K562 (cell line): Measurements from ENCODE around the gene PSME1. TPM values are rescaled to one million over a fixed set of nuclear protein-coding genes. Genes with fewer than 3 reads are reported as not detected.
A peak's percentile ranks its signal among the peaks of the same experiment; 100 is the strongest.

Source experiments
- ATAC-seq: fragments of 200-7000 bp; cut with Tn5 transposase; 3 replicates; pipeline ENCODE4 v1.9.1; 2020; ENCODE audit warnings: moderate library complexity
- BruUV-seq: library from RNA; stranded (reverse); fragments of 400-500 nt; replicated peaks from 2 replicates; lab custom pipeline; 2021; lab: Mats Ljungman, UMichigan
- CTCF ChIA-PET: fragments of 300-600 bp; formaldehyde crosslinking; extraction: SDS; loops from one replicate; lab custom pipeline; 2021; ENCODE audit warnings: low intra/inter-chr PET ratio; lab: Yijun Ruan, JAX
- POLR2A ChIA-PET: fragments of 300-600, 350-650 bp; sonication (Branson Sonifier 250); formaldehyde crosslinking; extraction: SDS; loops from one replicate; lab custom pipeline; 2021; ENCODE audit warnings: antibody characterized with exemption, inconsistent platforms; lab: Yijun Ruan, JAX
- DNase-seq, 4 experiments: peaks; one replicate each; pipeline versions ENCODE4 v3.0.0 to v3.0.0-alpha.2; 2011 to 2018; ENCODE audit warnings: low spot score in 3 of 4, mixed read lengths in 3 of 4; ENCODE audit errors: extremely low read depth in 1 of 4
- FAIRE-seq: peaks from 2 replicates; lab custom pipeline; 2011; peaks lifted over from hg19 to GRCh38; lab: Jason Lieb, UNC
- H2AFZ ChIP-seq: 2 replicates; pipeline ENCODE4 v1.6.0; 2011; ENCODE audit warnings: low read depth, low read length, control low read depth, inconsistent platforms
- H3K27ac ChIP-seq: fragments of 200-600 bp; 3 replicates; pipeline ENCODE4 v1.8.0; 2011; ENCODE audit warnings: low read depth, mild to moderate bottlenecking, control low read depth, inconsistent platforms, low read length, moderate library complexity, mixed read lengths; ENCODE audit errors: extremely low read depth
- H3K27me3 ChIP-seq, 2 experiments: fragments of 300-600 bp in 1 of 2; 2 replicates in 1 of 2; 3 replicates in 1 of 2; pipeline versions ENCODE4 v1.6.0 to v1.8.0; 2011; ENCODE audit warnings: inconsistent platforms in 2 of 2, low read length in 2 of 2, mild to moderate bottlenecking in 1 of 2, mixed read lengths in 1 of 2, moderate library complexity in 1 of 2; ENCODE audit not compliant: control insufficient read depth in 2 of 2, insufficient read depth in 2 of 2
- H3K36me3 ChIP-seq: fragments of 300-600 bp; 3 replicates; pipeline ENCODE4 v1.8.0; 2011; ENCODE audit warnings: mild to moderate bottlenecking, low read length, inconsistent platforms; ENCODE audit not compliant: control insufficient read depth, insufficient read depth
- H3K4me1 ChIP-seq, 2 experiments: fragments of 200-600 bp in 1 of 2; replicated peaks in 1 of 2; 2 replicates in 1 of 2; 3 replicates in 1 of 2; pipeline versions ENCODE4 v1.5.1 to v1.8.0; 2011; ENCODE audit warnings: inconsistent platforms in 2 of 2, low read length in 2 of 2, mild to moderate bottlenecking in 1 of 2, mixed read lengths in 1 of 2, moderate library complexity in 1 of 2; ENCODE audit not compliant: control insufficient read depth in 2 of 2, insufficient read depth in 2 of 2
- H3K4me2 ChIP-seq: 2 replicates; pipeline ENCODE4 v1.6.1; 2011; ENCODE audit warnings: low read length, control low read depth, inconsistent platforms, mixed read lengths; ENCODE audit not compliant: insufficient read depth
- H3K4me3 ChIP-seq: fragments of 200-600 bp; sonication (generic), shearing (Covaris generic); 2 replicates; pipeline ENCODE4 v1.5.1; 2016; ENCODE audit warnings: control low read depth, inconsistent platforms
- H3K79me2 ChIP-seq: fragments of 200-600 bp; 3 replicates; pipeline ENCODE4 v1.8.0; 2011; ENCODE audit warnings: low read length, inconsistent platforms; ENCODE audit not compliant: control insufficient read depth, insufficient read depth
- H3K9ac ChIP-seq, 2 experiments: 2 replicates each; pipeline versions ENCODE4 v1.6.0 to v1.6.1; 2011; ENCODE audit warnings: low read depth in 2 of 2, low read length in 2 of 2, control low read depth in 1 of 2, inconsistent platforms in 1 of 2, mild to moderate bottlenecking in 1 of 2, mixed read lengths in 1 of 2; ENCODE audit not compliant: insufficient read depth in 1 of 2
- H3K9me1 ChIP-seq: one replicate; pipeline ENCODE4 v1.6.0; 2011; ENCODE audit warnings: inconsistent platforms, mild to moderate bottlenecking, low read length, moderate library complexity; ENCODE audit not compliant: control insufficient read depth, insufficient read depth
- H3K9me3 ChIP-seq: replicated peaks from 2 replicates; pipeline ENCODE4 v1.5.1; 2011; ENCODE audit warnings: low read depth, low read length, inconsistent platforms; ENCODE audit not compliant: control insufficient read depth, insufficient read depth
- H4K20me1 ChIP-seq: replicated peaks from 2 replicates; pipeline ENCODE4 v1.6.1; 2011; ENCODE audit warnings: low read length, inconsistent platforms, mixed read lengths; ENCODE audit not compliant: control insufficient read depth, insufficient read depth
- CREB5 ChIP-seq: fragments of 250-450 bp; sonication (Bioruptor Pico); IDR thresholded peaks from 2 replicates; pipeline ENCODE4 v1.5.0; 2020; ENCODE audit warnings: mild to moderate bottlenecking
- FUS ChIP-seq: fragments of 200-400 bp; formaldehyde crosslinking; optimal IDR thresholded peaks from 2 replicates; pipeline ENCODE3; 2017; ENCODE audit warnings: low read depth, low read length
- HDAC2 ChIP-seq: fragments of 450-650 bp; IDR thresholded peaks from 2 replicates; pipeline ENCODE4 v1.6.1; 2016; ENCODE audit warnings: mild to moderate bottlenecking
- SETDB1 ChIP-seq: IDR thresholded peaks from one replicate; pipeline ENCODE4 v1.6.1; 2012; ENCODE audit warnings: low read length, control low read depth, inconsistent platforms
- SP2 ChIP-seq: IDR thresholded peaks from 2 replicates; pipeline ENCODE4 v1.6.1; 2011; ENCODE audit warnings: mild to moderate bottlenecking, low read depth, low read length, moderate library complexity; ENCODE audit not compliant: poor library complexity, severe bottlenecking; ENCODE audit errors: extremely low read depth
- ZNF561 ChIP-seq: fragments of 450-650 bp; formaldehyde crosslinking; conservative IDR thresholded peaks from 2 replicates; pipeline ENCODE4 v1.4.0; 2020; ENCODE audit warnings: mild to moderate bottlenecking, moderate library complexity
- WGBS: fragments of 100-300 bp; shearing (Covaris generic); methylation state at CpG from one replicate; pipeline ENCODE4 v1.1.6; 2016; ENCODE audit warnings: low coverage, mixed read lengths; ENCODE audit not compliant: insufficient coverage; ENCODE audit errors: missing lambda C conversion rate; 5-methylcytosine and 5-hydroxymethylcytosine counted together
- in situ Hi-C: fragments of 300-500 bp; cut with MboI; formaldehyde crosslinking; loops from 4 replicates; pipeline ENCODE4 v1.15.0; 2018; ENCODE audit warnings: inconsistent platforms, mixed read lengths
- intact Hi-C: fragments of 100-400 bp; cut with micrococcal nuclease; formaldehyde crosslinking; loops from 2 replicates; pipeline ENCODE4 v1.14.2; 2022
- polyA plus RNA-seq, 8 experiments: library from polyadenylated mRNA; depleted of rRNA in 4 of 8; stranded (reverse) in 5 of 8; unstranded in 3 of 8; fragments of >200 nt; fragmentation: Nextera tagmentation in 2 of 8; fragmentation: Illumina TruSeq in 1 of 8; extraction: Ambion mirVana in 2 of 8; extraction: Trizol in 1 of 8; gene quantifications; 2 replicates each; pipeline versions ENCODE4 v1.2.1 to v1.2.3, GENCODE V29; 2011 to 2014; ENCODE audit warnings: inconsistent platforms in 1 of 8, missing spikeins in 1 of 8
- total RNA-seq, 7 experiments: library from RNA; depleted of rRNA in 6 of 7; stranded (reverse); fragments of >200 nt in 6 of 7; fragmentation: Illumina TruSeq in 2 of 7; extraction: Trizol in 2 of 7; gene quantifications; 2 replicates each; pipeline versions ENCODE4 v1.2.1 to v1.2.3, GENCODE V29; 2011 to 2021; ENCODE audit warnings: low replicate concordance in 1 of 7
- TF ChIP-seq, protein P1 (sequence below): fragments of 250-450 bp; sonication (Bioruptor Pico); IDR thresholded peaks from 2 replicates; pipeline ENCODE4 v1.8.0; 2022; ENCODE audit warnings: inconsistent platforms

PSME1 gene
- total and polyA plus RNA-seq, 9 of the 15 experiments (the other 6 are each of a cell fraction or from before 2014, with no cell fraction given): 20.3 to 180 (median 67.5) TPM

- no peak for TF ChIP-seq SP2
- TF ChIP-seq, all 486 proteins: peak for 0
Observed at GRCh38 chr14:24122898-24123297, 13.1 kb upstream of the PSME1 start (continued).

- Histone ChIP-seq H3K9ac (peak overlapping the region in 1 of 2 experiments; percentile 76; a peak in 3 of 4 replicates), H3K79me2 (no peaks in the 10 kb centered on the region), H3K4me3 (no peak overlapping the region), H3K4me1 (peaks cover 6 to 12% of the 10 kb centered on the region in 2 experiments; a peak in 4 of 5 replicates), H3K9me1 (no peaks in the 10 kb centered on the region), H3K27me3 (no peaks in the 10 kb centered on the region), H3K36me3 (peaks cover 38% of the 10 kb centered on the region; the same call in 2 of the 3 replicates), H3K4me2 (no peak overlapping the region; the same call in 1 of the 2 replicates), H3K27ac (no peak overlapping the region; the same call in 2 of the 3 replicates), H2AFZ (no peak overlapping the region), H3K9me3 (no peaks in the 10 kb centered on the region), H4K20me1 (no peaks in the 10 kb centered on the region)
- BruUV-seq: no TSS peak
- TF ChIP-seq CREB5: no peak
- no peak for TF ChIP-seq FUS
- no peak for TF ChIP-seq ZNF561 (CRISPR knock-in tag)
- TF ChIP-seq, protein P1, sequence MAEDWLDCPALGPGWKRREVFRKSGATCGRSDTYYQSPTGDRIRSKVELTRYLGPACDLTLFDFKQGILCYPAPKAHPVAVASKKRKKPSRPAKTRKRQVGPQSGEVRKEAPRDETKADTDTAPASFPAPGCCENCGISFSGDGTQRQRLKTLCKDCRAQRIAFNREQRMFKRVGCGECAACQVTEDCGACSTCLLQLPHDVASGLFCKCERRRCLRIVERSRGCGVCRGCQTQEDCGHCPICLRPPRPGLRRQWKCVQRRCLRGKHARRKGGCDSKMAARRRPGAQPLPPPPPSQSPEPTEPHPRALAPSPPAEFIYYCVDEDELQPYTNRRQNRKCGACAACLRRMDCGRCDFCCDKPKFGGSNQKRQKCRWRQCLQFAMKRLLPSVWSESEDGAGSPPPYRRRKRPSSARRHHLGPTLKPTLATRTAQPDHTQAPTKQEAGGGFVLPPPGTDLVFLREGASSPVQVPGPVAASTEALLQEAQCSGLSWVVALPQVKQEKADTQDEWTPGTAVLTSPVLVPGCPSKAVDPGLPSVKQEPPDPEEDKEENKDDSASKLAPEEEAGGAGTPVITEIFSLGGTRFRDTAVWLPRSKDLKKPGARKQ: no peak
- no peak for TF ChIP-seq SETDB1
- no peak for TF ChIP-seq HDAC2
- ChIA-PET POLR2A (interaction anchor here (0.6 to 4.2 kb wide), 4 partner anchors 8 to 950 kb away, joined by 3 to 38 read pairs (median 3); partner anchors contain the start of genes DCAF11, EMC9 and NRL), CTCF (no interaction called here)
- ATAC-seq (peak; percentile 72), FAIRE-seq (peak; percentile 67), DNase-seq (no peak)
- in situ Hi-C loops (no loop called here), intact Hi-C loops (no loop called here)
- WGBS: 60% methylated on average over 9 of the region's 9 CpGs
Observed at GRCh38 chr14:24123424-24124417, 12.3 kb upstream of the PSME1 start.
